HepG2 (cell line): ENCODE data around the gene WAS. TPM values are rescaled to one million over a fixed set of nuclear protein-coding genes. Genes with fewer than 3 reads are reported as not detected.
"Not testable (repeated sequence)": the region's sequence is repeated elsewhere in the genome, so short reads cannot be mapped to it uniquely, and the experiment has no call there.

Experiments
- ATAC-seq: fragments of 200-7000 bp; cut with Tn5 transposase; 3 replicates; pipeline ENCODE4 v1.9.1; 2020; ENCODE audit warnings: mild to moderate bottlenecking, moderate library complexity
- BruUV-seq: library from RNA; stranded (reverse); fragments of 400-500 nt; replicated peaks from 2 replicates; lab custom pipeline; 2021; lab: Mats Ljungman, UMichigan
- CTCF ChIA-PET: fragments of 300-600 bp; formaldehyde crosslinking; extraction: SDS; loops from one replicate; lab custom pipeline; 2021; ENCODE audit warnings: low total read pairs, inconsistent platforms, low intra/inter-chr PET ratio; lab: Yijun Ruan, JAX
- POLR2A ChIA-PET: fragments of 350-600 bp; sonication (Branson Sonifier 250); formaldehyde crosslinking; loops from one replicate; lab custom pipeline; 2020; ENCODE audit warnings: antibody characterized with exemption, inconsistent platforms; lab: Yijun Ruan, JAX
- DNase-seq: peaks from one replicate; pipeline ENCODE4 v3.0.0-alpha.2; 2015; ENCODE audit warnings: low spot score
- FAIRE-seq: peaks from 3 replicates; lab custom pipeline; 2011; peaks lifted over from hg19 to GRCh38; lab: Jason Lieb, UNC
- H2AFZ ChIP-seq: one replicate; pipeline ENCODE4 v1.6.1; 2011; ENCODE audit warnings: low read length, inconsistent platforms
- H3K27ac ChIP-seq: fragments of 300-600 bp; 3 replicates; pipeline ENCODE4 v1.8.0; 2011; ENCODE audit warnings: mixed run types, mild to moderate bottlenecking, mixed read lengths, low read length, inconsistent platforms; ENCODE audit not compliant: insufficient read depth; ENCODE audit errors: extremely low read length
- H3K27me3 ChIP-seq, 2 experiments: fragments of 200-600 bp in 1 of 2; 2 replicates in 1 of 2; 3 replicates in 1 of 2; pipeline versions ENCODE4 v1.6.0 to v1.8.0; 2011; ENCODE audit warnings: low read length in 2 of 2, mild to moderate bottlenecking in 2 of 2, moderate library complexity in 2 of 2, inconsistent platforms in 1 of 2; ENCODE audit not compliant: insufficient read depth in 2 of 2, control insufficient read depth in 1 of 2
- H3K36me3 ChIP-seq, 2 experiments: fragments of 200-600 bp in 1 of 2; replicated peaks in 1 of 2; 2 replicates in 1 of 2; 3 replicates in 1 of 2; pipeline versions ENCODE4 v1.5.1 to v1.8.0; 2011; ENCODE audit warnings: low read length in 2 of 2, inconsistent platforms in 1 of 2; ENCODE audit not compliant: insufficient read depth in 2 of 2, control insufficient read depth in 1 of 2
- H3K4me1 ChIP-seq: 2 replicates; pipeline ENCODE4 v1.5.1; 2012; ENCODE audit warnings: low read length, inconsistent platforms; ENCODE audit not compliant: insufficient read depth
- H3K4me2 ChIP-seq: 2 replicates; pipeline ENCODE4 v1.6.0; 2011; ENCODE audit warnings: low read depth, low read length, inconsistent platforms
- H3K4me3 ChIP-seq, 3 experiments: fragments of 200-600 bp in 1 of 3; sonication (generic), shearing (Covaris generic) in 1 of 3; replicated peaks in 1 of 3; 2 replicates each; pipeline ENCODE4 v1.5.1; 2011 to 2016; ENCODE audit warnings: low read length in 3 of 3, inconsistent platforms in 2 of 3, low read depth in 2 of 3, mild to moderate bottlenecking in 2 of 3, control low read depth in 1 of 3, mixed read lengths in 1 of 3; ENCODE audit not compliant: insufficient read depth in 1 of 3
- H3K79me2 ChIP-seq: one replicate; pipeline ENCODE4 v1.6.1; 2011; ENCODE audit warnings: low read length, inconsistent platforms; ENCODE audit not compliant: insufficient read depth
- H3K9ac ChIP-seq: 2 replicates; pipeline ENCODE4 v1.6.0; 2011; ENCODE audit warnings: mild to moderate bottlenecking, low read depth, low read length, inconsistent platforms; ENCODE audit not compliant: insufficient read depth
- H3K9me3 ChIP-seq: 2 replicates; pipeline ENCODE4 v1.5.1; 2012; ENCODE audit warnings: mild to moderate bottlenecking, low read length
- H4K20me1 ChIP-seq: 2 replicates; pipeline ENCODE4 v1.6.0; 2011; ENCODE audit warnings: inconsistent platforms, mild to moderate bottlenecking, low read length, moderate library complexity; ENCODE audit not compliant: insufficient read depth
- CREB1 ChIP-seq, 2 experiments: fragments of 450-650 bp in 1 of 2; IDR thresholded peaks; 2 replicates each; pipeline ENCODE4 v1.6.1; 2016 to 2017; ENCODE audit warnings: control low read depth in 1 of 2, mild to moderate bottlenecking in 1 of 2, missing compliant biosample characterization in 1 of 2, missing genetic modification characterization in 1 of 2
- FOSL2 ChIP-seq: sonication (generic); formaldehyde crosslinking; IDR thresholded peaks from 2 replicates; pipeline ENCODE4 v1.4.0; 2020; ENCODE audit warnings: missing genetic modification reagents
- ZFP36L1 ChIP-seq: sonication (generic); formaldehyde crosslinking; IDR thresholded peaks from 2 replicates; pipeline ENCODE4 v1.8.0; 2022; ENCODE audit warnings: mild to moderate bottlenecking, missing genetic modification reagents, moderate library complexity
- WGBS: methylation state at CpG from one replicate; pipeline ENCODE4 v1.1.6; 2017; ENCODE audit warnings: low lambda C conversion rate; 5-methylcytosine and 5-hydroxymethylcytosine counted together
- in situ Hi-C: cut with HindIII; loops from 2 replicates; pipeline ENCODE4 v1.10.0; 2017; ENCODE audit warnings: low pct_unique_long_range_greater_than_20kb; ENCODE audit not compliant: extremely low pct_ligation_motif_present
- intact Hi-C: fragments of 100-400 bp; cut with micrococcal nuclease; formaldehyde crosslinking; loops from one replicate; pipeline ENCODE4 v1.10.0; 2022; ENCODE audit not compliant: unreplicated experiment
- polyA plus RNA-seq, 8 experiments: library from polyadenylated mRNA; depleted of rRNA in 3 of 8; stranded (reverse) in 7 of 8; unstranded in 1 of 8; fragments of >200 nt; fragmentation: Illumina TruSeq in 4 of 8; extraction: Trizol in 4 of 8; gene quantifications; 2 replicates each; pipeline versions ENCODE4 v1.2.1 to v1.2.3, GENCODE V29; 2011 to 2016; ENCODE audit warnings: low read depth in 4 of 8, missing spikeins in 1 of 8, mixed read lengths in 1 of 8; ENCODE audit not compliant: insufficient read depth in 1 of 8
- total RNA-seq, 5 experiments: library from RNA; depleted of rRNA; stranded (reverse); fragments of >200 nt; fragmentation: Illumina TruSeq; extraction: Trizol; gene quantifications; 2 replicates each; pipeline ENCODE4 v1.2.3, GENCODE V29; 2016; ENCODE audit warnings: low read depth in 1 of 5

WAS gene
- total and polyA plus RNA-seq, 2 of the 13 experiments (the other 11 are each of a cell fraction or from before 2014, with no cell fraction given) = 0.11 TPM; not detected in 1

- H3K36me3 ChIP-seq = no peaks in the 10 kb centered on the region
- no peak overlapping the region for H3K9ac ChIP-seq
- no peaks in the 10 kb centered on the region for H3K79me2 ChIP-seq
- POLR2A ChIA-PET = interaction anchor here (1.0 to 1.7 kb wide), 2 partner anchors 27 to 64 kb away, joined by 3 to 7 read pairs; no protein-coding TSS in a partner anchor
- H3K27ac ChIP-seq = no peak overlapping the region
- peaks cover 0 to 9% of the 10 kb centered on the region in 2 experiments; a peak in 1 of 5 replicates for H3K27me3 ChIP-seq
- in situ Hi-C loops (no loop called here), intact Hi-C loops (loop anchor here (5.0 kb wide), 1 partner anchor 268 kb away; the partner anchor contains the start of gene PIM2)
- no peaks in the 10 kb centered on the region for H3K9me3 ChIP-seq
- ATAC-seq (no peak), FAIRE-seq (no peak), DNase-seq (no peak)
- no peak overlapping the region for H3K4me3 ChIP-seq
- TF ChIP-seq FOSL2 (CRISPR knock-in tag) (peak; percentile 62), ZFP36L1 (no peak), CREB1 (IDR thresholded peaks at IDR 0.05) (peak; percentile 46), CREB1 (CRISPR knock-in tag; IDR thresholded peaks at IDR 0.05) (no peak)
- H3K4me1 ChIP-seq = 0 out of 2 replicates have a peak, but pooled peaks cover 3% of the 10 kb centered on the region
- H2AFZ ChIP-seq = no peak overlapping the region
- CTCF ChIA-PET = no interaction called here
- H3K4me2 ChIP-seq = no peak overlapping the region
- H4K20me1 ChIP-seq = no peaks in the 10 kb centered on the region
- 3% methylated on average over 3 of the region's 3 CpGs for WGBS
- no TSS peak for BruUV-seq
Measured at GRCh38 chrX:48649102-48649501, 34.5 kb upstream of the WAS start.

GRCh38 chrX:48652055-48652579 lies 31.5 kb upstream of the WAS start:
- H3K4me2 ChIP-seq, in situ Hi-C loops, H3K36me3 ChIP-seq, ATAC-seq, H3K79me2 ChIP-seq, CTCF ChIA-PET, DNase-seq, H4K20me1 ChIP-seq, H3K9ac ChIP-seq, H3K27ac ChIP-seq, intact Hi-C loops, FAIRE-seq, H3K4me3 ChIP-seq, BruUV-seq, H2AFZ ChIP-seq, H3K9me3 ChIP-seq: not testable (repeated sequence)
- peaks cover 0 to 12% of the 10 kb centered on the region in 2 experiments; a peak in 1 of 5 replicates for H3K27me3 ChIP-seq
- H3K4me1 ChIP-seq = peaks cover 13% of the 10 kb centered on the region; the same call in 1 of the 2 replicates
- WGBS = 7% methylated on average over 3 of the region's 5 CpGs
- POLR2A ChIA-PET = interaction anchor here (3.3 kb wide), 1 partner anchor 24 kb away, joined by 10 read pairs; no protein-coding TSS in a partner anchor
